GM19328 (cell line): Measurements from ENCODE around the gene FBXO40.

Experiments used
- ATAC-seq: cut with Tn5 transposase; IDR thresholded peaks from one replicate; pipeline ENCODE4 v1.9.1; 2021; ENCODE audit warnings: mild to moderate bottlenecking, moderate library complexity; ENCODE audit not compliant: unreplicated experiment

The FBXO40 gene

GRCh38 chr3:121661376-121661775, 68.2 kb downstream of the FBXO40 start:
- ATAC-seq, result no peak

GRCh38 chr3:121662742-121663141, 69.6 kb downstream of the FBXO40 start:
- ATAC-seq, result no peak

- ATAC-seq, result no peak
These were observed 70.1 kb downstream of the FBXO40 start for GRCh38 chr3:121663171-121663847.

GRCh38 chr3:121665488-121665887, 72.3 kb downstream of the FBXO40 start:
- ATAC-seq, result no peak

- ATAC-seq, result no peak
These were observed 74.2 kb downstream of the FBXO40 start for GRCh38 chr3:121667333-121667732.

GRCh38 chr3:121670676-121671075, 77.5 kb downstream of the FBXO40 start:
- no peak for ATAC-seq

- no peak for ATAC-seq
These were observed 84.0 kb downstream of the FBXO40 start for GRCh38 chr3:121677141-121677540.
